ENCODE measurements around the gene HMCN1.

The HMCN1 gene

DNA sequence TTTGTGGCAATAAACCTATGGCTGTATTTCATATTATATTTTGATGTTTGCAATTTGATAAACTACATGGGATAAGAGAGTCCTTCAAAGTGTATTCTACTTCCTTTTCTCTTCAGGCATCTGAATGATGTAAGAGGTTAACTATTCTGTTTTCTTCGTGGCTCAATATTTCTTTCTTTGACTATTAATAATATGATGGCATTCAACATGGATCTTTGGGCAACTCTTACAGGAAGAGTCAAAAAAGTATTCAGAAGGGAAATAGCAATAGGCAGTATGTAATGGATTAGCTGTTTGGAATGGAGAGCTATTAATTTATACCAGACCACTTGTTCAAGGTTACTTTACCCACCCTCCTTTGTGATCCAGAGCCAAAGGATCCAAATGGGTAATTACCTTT lies 74.4 kb downstream of the HMCN1 start:
- DNase-seq = no peak

GRCh38 chr1:185811073-185811709 lies 77.0 kb downstream of the HMCN1 start:
- DNase-seq = no peak

GRCh38 chr1:185812934-185813333 lies 78.7 kb downstream of the HMCN1 start:
- DNase-seq = no peak

GRCh38 chr1:185813401-185813979 lies 79.3 kb downstream of the HMCN1 start:
- no peak for DNase-seq

GRCh38 chr1:185816460-185816859 lies 82.3 kb downstream of the HMCN1 start:
- no peak for DNase-seq

DNA sequence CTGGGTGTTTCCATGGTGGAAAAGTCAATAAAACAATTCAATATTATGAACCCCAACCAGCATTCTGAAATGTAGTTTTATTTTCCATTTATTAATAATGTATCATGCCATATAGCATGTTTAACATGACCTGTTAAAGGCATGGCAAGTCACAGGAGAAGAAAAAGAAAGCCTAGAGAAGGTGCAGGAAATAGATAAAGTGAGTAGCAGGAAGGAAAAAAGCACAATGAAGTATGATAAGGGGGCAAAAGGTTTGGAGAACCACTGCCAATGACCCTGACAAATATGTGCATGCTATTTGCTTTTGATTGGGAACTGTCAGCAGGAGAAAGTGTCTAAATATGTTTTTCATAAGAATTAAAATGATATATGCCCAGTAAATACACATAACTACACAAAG lies 85.6 kb downstream of the HMCN1 start:
- DNase-seq = no peak

GRCh38 chr1:185821612-185822385 lies 87.6 kb downstream of the HMCN1 start:
- no peak for DNase-seq

DNA sequence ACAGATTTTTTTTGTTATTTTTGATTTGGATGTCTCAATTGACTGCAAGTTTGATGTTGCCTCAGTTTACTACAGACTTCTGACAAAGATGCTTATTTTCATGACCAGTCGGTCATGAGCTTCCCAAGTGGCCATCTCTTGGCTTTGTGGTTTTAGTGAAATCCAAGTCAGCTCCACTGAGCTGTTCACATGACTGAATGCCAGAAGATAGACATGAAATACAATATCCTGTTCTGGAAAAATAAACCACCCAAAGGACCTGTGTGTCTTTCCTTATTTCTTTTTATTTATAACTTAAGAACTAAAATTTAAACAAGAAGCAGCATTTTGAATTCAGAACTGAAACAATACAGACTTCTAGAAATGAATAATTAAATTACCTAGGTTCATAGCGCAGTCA lies 89.3 kb downstream of the HMCN1 start:
- no peak for DNase-seq

DNA sequence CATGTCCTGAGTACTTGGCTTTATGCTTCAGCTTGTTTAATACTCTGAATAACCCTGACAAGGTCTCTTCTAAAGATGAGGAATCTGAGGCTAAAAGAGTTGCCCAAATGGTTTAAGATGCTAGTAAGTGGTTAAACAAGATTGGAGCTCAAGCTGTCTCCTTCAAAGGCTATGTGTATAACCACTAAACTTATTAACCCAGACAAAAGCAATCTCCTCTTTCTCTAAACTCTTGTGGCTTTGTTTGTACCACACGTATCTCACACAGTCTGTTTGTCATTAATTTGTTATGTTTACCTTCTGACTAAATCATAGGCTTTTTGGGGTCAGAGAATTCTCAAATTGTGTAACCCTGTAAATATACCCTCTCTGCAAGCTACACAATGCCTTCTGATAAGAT lies 89.9 kb downstream of the HMCN1 start:
- no peak for DNase-seq

- no peak for DNase-seq
Measured at GRCh38 chr1:185825556-185825955, 91.4 kb downstream of the HMCN1 start.

GRCh38 chr1:185834371-185834905 lies 100.2 kb downstream of the HMCN1 start:
- no peak for DNase-seq

- no peak for DNase-seq
Measured at GRCh38 chr1:185835191-185835590, 101.0 kb downstream of the HMCN1 start.

GRCh38 chr1:185837711-185838110 lies 103.5 kb downstream of the HMCN1 start:
- no peak for DNase-seq

DNA sequence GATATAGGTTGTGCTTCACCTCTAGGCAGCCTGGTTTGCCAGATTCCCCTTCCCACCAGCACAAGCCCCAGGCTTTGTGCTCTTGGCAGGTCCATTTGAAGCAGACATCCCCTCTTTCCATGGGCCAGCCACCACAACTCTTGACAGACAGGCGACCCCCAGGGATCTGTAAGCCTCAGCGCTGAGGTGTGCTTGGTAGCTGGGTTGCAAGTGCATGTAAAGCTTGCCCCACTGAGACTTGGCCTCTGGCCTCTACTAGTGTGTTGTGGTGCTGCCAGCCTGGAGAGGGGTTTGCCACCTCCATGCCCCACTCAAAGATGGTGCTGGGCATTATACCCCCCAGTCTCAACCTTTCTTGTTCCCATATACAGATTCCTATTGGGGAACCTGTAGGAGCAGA lies 103.9 kb downstream of the HMCN1 start:
- DNase-seq = no peak

- no peak for DNase-seq
Measured at GRCh38 chr1:185840880-185841279, 106.7 kb downstream of the HMCN1 start.

GRCh38 chr1:185843297-185843869 lies 109.2 kb downstream of the HMCN1 start:
- DNase-seq = no peak

DNA sequence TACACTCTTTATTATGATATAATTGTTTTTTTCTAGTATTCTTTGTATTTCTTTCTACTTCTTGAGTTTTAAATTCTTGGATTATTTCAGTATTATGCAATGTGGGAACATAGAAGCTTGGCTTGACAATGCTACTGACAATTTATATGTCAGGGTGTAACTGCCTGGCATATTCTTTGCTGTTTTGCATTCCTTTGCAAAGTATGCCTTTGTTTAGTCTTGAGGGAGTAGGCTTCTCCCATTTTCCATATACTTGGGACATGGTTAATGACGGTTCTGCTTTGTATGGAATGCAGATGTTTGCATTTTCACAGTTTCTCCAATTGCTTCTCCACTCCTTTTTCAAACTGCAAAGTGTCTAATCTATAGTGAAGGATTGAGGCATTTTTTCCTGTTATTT lies 109.8 kb downstream of the HMCN1 start:
- no peak for DNase-seq

GRCh38 chr1:185846672-185847444 lies 112.7 kb downstream of the HMCN1 start:
- DNase-seq = no peak

GRCh38 chr1:185849014-185849413 lies 114.8 kb downstream of the HMCN1 start:
- no peak for DNase-seq

- no peak for DNase-seq
Measured at GRCh38 chr1:185850366-185850765, 116.2 kb downstream of the HMCN1 start.

DNA sequence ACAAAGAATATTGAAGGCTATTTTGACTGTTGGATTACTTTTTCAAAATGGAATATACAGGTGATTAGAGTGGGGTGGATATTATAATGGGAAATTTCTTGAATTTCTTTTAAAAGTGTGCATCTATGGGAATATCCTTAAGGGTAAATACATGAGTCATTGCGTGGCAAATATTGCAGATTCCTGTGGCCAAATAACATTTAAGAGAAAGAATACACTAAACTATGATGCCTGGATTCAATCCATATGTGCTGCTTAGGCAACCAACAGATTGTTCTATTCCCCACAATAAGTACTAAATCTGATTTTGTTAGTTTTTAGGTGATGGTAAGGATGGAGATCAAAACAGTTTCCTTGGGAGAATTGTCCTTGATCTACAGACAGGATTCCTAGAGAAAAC lies 119.5 kb downstream of the HMCN1 start:
- DNase-seq = no peak

DNA sequence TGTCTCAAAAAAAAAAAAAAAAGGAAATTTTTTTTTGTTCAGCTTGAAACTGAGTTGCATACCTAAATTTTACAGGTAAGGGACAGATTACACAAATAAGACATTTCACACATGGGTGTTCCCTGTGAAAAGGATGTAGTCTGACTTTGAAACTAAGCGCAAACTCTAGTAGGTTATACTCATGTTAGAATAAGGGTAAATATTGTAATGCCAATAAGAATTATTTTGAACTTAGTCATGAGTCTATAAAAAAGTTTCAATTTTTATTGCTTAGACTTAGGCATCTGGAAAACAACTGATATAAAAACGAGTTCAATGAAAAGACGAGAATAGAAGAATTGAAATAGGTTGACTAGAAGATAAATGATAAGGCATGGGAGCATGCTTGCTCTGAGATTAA lies 122.3 kb downstream of the HMCN1 start:
- no peak for DNase-seq

DNA sequence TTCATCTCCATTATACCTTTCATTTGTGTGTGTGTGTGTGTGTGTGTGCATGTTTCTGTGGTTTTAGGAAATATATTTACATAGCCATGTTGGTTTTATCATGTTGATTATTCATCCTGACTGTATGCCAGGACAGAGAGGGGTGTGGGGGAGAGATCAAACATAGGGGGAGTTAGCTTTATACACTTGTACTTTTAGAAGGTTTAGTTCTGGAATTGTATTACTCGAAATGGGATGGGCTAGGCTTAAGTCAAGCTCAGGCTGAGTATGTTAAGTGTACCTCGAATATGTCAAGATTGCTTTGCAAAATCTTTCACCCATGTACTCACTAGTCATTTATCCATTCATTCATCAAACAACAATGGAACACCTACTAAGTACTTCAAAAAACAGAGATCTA lies 123.3 kb downstream of the HMCN1 start:
- DNase-seq = no peak

Measured in cortex of kidney (tissue), 1 donor.